Measurements from ENCODE around the gene WIPF1.

- TF ChIP-seq, protein P1, sequence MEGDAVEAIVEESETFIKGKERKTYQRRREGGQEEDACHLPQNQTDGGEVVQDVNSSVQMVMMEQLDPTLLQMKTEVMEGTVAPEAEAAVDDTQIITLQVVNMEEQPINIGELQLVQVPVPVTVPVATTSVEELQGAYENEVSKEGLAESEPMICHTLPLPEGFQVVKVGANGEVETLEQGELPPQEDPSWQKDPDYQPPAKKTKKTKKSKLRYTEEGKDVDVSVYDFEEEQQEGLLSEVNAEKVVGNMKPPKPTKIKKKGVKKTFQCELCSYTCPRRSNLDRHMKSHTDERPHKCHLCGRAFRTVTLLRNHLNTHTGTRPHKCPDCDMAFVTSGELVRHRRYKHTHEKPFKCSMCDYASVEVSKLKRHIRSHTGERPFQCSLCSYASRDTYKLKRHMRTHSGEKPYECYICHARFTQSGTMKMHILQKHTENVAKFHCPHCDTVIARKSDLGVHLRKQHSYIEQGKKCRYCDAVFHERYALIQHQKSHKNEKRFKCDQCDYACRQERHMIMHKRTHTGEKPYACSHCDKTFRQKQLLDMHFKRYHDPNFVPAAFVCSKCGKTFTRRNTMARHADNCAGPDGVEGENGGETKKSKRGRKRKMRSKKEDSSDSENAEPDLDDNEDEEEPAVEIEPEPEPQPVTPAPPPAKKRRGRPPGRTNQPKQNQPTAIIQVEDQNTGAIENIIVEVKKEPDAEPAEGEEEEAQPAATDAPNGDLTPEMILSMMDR (IDR thresholded peaks at IDR 0.05; ENCODE audit: extremely low read depth in 1 of 2, insufficient read depth in 1 of 2, low read depth in 1 of 2, low read length in 2 of 2): no peak
- no peak for TF ChIP-seq EZH2 (IDR thresholded peaks at IDR 0.05; ENCODE audit: borderline replicate concordance, low read depth, low read length, severe bottlenecking)
- no peak for TF ChIP-seq POLR2A (IDR thresholded peaks at IDR 0.05; ENCODE audit: low read depth, low read length)
- TF ChIP-seq, protein P2, sequence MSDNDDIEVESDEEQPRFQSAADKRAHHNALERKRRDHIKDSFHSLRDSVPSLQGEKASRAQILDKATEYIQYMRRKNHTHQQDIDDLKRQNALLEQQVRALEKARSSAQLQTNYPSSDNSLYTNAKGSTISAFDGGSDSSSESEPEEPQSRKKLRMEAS (IDR thresholded peaks at IDR 0.05; ENCODE audit: insufficient read depth, insufficient read length): no peak
- TF ChIP-seq FOS (IDR thresholded peaks at IDR 0.05; ENCODE audit: borderline replicate concordance, insufficient read depth, low read length): no peak
Measured at GRCh38 chr2:174518395-174518794, 79.2 kb downstream of the WIPF1 start.

Data from endothelial cell of umbilical vein (primary cell).